GM19240 (cell line): ENCODE data around the gene NAP1L5.

Experiments used
- DNase-seq: peaks from one replicate; pipeline ENCODE4 v3.0.0; 2011; ENCODE audit warnings: low spot score; ENCODE audit not compliant: insufficient read length

Gene NAP1L5

GRCh38 chr4:88722828-88723227 lies 25.2 kb upstream of the NAP1L5 start:
- no peak for DNase-seq

GRCh38 chr4:88722276-88722780 lies 24.7 kb upstream of the NAP1L5 start:
- DNase-seq, result no peak

GRCh38 chr4:88720451-88721428 lies 23.1 kb upstream of the NAP1L5 start:
- DNase-seq, result no peak

GRCh38 chr4:88719381-88719780 lies 21.8 kb upstream of the NAP1L5 start:
- no peak for DNase-seq

GRCh38 chr4:88718098-88718497 lies 20.5 kb upstream of the NAP1L5 start:
- DNase-seq, result no peak

GRCh38 chr4:88713782-88714181 lies 16.2 kb upstream of the NAP1L5 start:
- no peak for DNase-seq

- no peak for DNase-seq
These were observed 12.4 kb upstream of the NAP1L5 start for GRCh38 chr4:88709989-88710388.

GRCh38 chr4:88706574-88706973 lies 8.9 kb upstream of the NAP1L5 start:
- no peak for DNase-seq

GRCh38 chr4:88705805-88706492 lies 8.3 kb upstream of the NAP1L5 start:
- no peak for DNase-seq

- no peak for DNase-seq
These were observed 7.6 kb upstream of the NAP1L5 start for GRCh38 chr4:88705223-88705622.

GRCh38 chr4:88702782-88703181 lies 5.2 kb upstream of the NAP1L5 start:
- no peak for DNase-seq

GRCh38 chr4:88698519-88698918 lies 890 bp upstream of the NAP1L5 start:
- no peak for DNase-seq

GRCh38 chr4:88697141-88697540 lies 488 bp downstream of the NAP1L5 start:
- no peak for DNase-seq

GRCh38 chr4:88696630-88697029 lies 999 bp downstream of the NAP1L5 start:
- DNase-seq, result no peak

- no peak for DNase-seq
These were observed 3.8 kb downstream of the NAP1L5 start for GRCh38 chr4:88693792-88694191.

- DNase-seq, result no peak
These were observed 7.3 kb downstream of the NAP1L5 start for GRCh38 chr4:88690355-88690754.

GRCh38 chr4:88681209-88681608 lies 16.4 kb downstream of the NAP1L5 start:
- DNase-seq, result no peak

GRCh38 chr4:88675543-88675942 lies 22.1 kb downstream of the NAP1L5 start:
- no peak for DNase-seq

- DNase-seq, result no peak
These were observed 22.6 kb downstream of the NAP1L5 start for GRCh38 chr4:88674979-88675378.

- no peak for DNase-seq
These were observed 23.1 kb downstream of the NAP1L5 start for GRCh38 chr4:88674565-88674964.

GRCh38 chr4:88673886-88674285 lies 23.7 kb downstream of the NAP1L5 start:
- no peak for DNase-seq

GRCh38 chr4:88672987-88673386 lies 24.6 kb downstream of the NAP1L5 start:
- no peak for DNase-seq
